AG09309 (cell line): ENCODE measurements around the gene CMSS1.
"Not testable (repeated sequence)": the region's sequence is repeated elsewhere in the genome, so short reads cannot be mapped to it uniquely, and the experiment has no call there.

Experiments used
- DNase-seq: peaks from one replicate; pipeline ENCODE4 v3.0.0-alpha.2; 2010; ENCODE audit warnings: low read depth
- H3K4me3 ChIP-seq: 2 replicates; pipeline ENCODE4 v1.5.1; 2011; ENCODE audit warnings: mild to moderate bottlenecking, low read depth, low read length, moderate library complexity; ENCODE audit not compliant: control insufficient read depth
- TF ChIP-seq, protein P1 (sequence below): IDR thresholded peaks from 2 replicates; pipeline ENCODE4 v1.5.1; 2011; ENCODE audit warnings: mild to moderate bottlenecking, low read depth, low read length, inconsistent platforms; ENCODE audit not compliant: insufficient read depth, control insufficient read depth; ENCODE audit errors: missing control alignments

Gene CMSS1

DNA sequence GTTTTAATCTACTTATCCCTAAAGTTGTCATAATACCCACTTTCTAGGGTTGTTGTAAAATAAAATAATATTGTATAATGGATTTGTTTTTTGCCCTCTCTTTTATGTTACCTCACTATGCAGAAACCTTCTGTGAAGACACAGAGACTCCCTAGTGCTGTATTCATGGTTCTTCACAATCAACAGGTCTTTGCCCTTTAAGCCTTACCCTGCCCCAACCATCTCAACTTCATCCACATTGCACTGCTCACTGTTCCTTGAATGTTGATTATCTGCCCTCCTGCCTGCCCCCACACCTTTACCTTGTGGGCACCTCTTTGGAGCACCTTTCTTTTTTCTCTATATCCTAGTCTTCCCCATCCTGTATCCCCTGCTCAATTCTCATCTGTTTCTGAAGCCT is 21.1 kb downstream of the CMSS1 start:
- no peak overlapping the region for H3K4me3 ChIP-seq
- TF ChIP-seq, protein P1, sequence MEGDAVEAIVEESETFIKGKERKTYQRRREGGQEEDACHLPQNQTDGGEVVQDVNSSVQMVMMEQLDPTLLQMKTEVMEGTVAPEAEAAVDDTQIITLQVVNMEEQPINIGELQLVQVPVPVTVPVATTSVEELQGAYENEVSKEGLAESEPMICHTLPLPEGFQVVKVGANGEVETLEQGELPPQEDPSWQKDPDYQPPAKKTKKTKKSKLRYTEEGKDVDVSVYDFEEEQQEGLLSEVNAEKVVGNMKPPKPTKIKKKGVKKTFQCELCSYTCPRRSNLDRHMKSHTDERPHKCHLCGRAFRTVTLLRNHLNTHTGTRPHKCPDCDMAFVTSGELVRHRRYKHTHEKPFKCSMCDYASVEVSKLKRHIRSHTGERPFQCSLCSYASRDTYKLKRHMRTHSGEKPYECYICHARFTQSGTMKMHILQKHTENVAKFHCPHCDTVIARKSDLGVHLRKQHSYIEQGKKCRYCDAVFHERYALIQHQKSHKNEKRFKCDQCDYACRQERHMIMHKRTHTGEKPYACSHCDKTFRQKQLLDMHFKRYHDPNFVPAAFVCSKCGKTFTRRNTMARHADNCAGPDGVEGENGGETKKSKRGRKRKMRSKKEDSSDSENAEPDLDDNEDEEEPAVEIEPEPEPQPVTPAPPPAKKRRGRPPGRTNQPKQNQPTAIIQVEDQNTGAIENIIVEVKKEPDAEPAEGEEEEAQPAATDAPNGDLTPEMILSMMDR, result no peak
- no peak for DNase-seq

DNA sequence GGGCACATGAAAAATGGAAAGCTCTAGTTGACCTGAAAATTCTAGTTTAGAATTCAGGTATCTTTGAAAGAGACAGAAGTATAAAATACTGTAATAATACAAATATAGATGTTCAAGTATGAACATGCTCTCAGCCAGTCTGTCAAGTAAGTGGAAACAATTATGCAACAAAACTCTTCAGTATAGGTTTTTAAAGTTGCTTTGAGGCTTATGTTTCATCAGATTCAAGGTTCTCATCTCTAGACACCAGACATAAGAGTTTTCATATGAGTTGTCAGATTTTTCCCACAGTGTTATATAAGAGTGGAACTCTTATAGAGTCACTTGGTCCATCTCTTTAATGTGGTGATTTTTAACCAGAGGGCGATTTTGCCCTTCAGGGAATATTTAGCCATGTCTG is 22.0 kb downstream of the CMSS1 start:
- no peak for DNase-seq
- TF ChIP-seq, protein P1, result no peak
- H3K4me3 ChIP-seq, result no peak overlapping the region

DNA sequence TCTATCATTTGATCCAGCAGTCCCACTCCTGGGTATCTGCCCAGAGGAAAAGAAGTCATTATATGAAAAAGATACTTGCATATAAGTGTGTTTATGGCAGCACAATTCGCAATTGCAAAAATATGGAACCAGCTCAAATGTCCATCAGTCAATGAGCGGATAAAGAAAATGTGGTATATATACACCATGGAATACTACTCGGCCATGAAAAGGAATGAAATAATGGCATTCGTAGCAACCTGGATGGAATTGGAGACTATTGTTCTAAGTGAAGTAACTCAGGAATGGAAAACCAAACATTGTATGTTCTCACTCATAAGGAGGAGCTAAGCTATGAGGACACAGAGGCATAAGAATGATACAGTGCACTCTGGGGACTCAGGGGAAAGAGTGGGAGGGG is 24.3 kb downstream of the CMSS1 start:
- DNase-seq, H3K4me3 ChIP-seq: not testable (repeated sequence)

DNA sequence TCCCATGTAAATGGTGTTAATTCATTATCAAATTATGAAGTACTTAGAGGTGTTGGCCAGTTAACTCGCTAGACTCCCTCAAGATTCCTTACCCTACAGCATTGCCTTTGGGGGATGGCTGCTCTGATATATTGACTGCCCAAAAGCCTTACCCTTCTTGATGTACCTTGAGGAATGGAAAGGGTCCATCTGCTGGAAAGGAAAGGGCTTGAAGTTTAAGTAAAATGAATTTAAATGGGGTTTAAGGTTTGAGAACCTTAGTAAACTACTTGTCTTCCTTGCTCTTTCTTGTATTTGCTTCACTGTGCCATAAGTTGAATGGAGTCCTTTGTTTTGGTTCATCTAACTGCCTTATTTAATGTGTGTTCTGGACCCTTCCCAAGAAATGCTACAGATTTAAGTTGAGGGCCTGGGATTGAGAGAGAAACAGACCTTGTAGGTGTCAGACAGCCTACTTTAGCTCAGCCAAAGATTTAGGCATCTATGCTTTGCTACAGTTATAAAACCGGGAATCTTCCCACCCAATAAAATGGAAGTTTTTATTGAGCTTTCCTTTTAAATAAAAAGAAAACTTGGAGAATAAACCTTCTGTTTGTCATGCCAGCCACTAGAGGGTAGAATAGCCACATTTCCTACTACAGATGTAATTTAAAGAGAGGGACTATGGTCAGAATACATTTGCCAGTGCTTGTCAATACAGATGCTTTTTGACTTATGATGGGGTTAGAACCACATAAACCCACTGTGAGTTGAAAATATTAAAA is 25.3 kb downstream of the CMSS1 start:
- TF ChIP-seq, protein P1, result peak; percentile 62
- peak; percentile 35 for DNase-seq
- no peak overlapping the region for H3K4me3 ChIP-seq

DNA sequence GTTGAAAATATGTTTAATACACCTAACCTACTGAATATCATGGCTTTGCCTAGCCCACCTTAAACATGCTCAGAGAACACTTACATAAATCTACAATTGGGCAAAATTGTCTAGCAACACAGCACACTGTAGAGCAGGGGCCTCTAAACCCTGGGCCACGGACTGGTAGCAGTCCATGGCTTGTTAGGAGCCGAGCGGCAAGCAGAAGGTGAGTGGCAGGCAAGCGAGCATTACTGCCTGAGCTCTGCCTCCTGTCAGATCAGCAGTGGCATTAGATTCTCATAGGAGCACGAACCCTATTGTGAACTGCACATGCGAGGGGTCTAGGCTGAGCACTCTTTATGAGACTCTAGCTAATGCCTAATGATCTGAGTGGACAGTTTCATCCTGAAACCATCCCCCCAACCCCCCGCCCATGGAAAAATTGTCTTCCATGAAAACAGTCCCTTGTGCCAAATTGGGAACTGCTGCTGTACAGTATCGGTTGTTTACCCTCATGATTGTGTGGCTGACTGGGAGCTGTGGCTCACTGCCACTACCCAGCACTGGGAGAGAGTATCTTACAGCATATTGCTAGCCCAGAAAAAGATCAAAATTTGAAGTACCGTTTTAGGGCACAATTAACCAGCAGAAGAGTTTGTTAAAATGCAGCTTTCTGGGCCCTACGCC is 26.1 kb downstream of the CMSS1 start:
- DNase-seq, result no peak
- TF ChIP-seq, protein P1, result no peak
- H3K4me3 ChIP-seq, result no peak overlapping the region

DNA sequence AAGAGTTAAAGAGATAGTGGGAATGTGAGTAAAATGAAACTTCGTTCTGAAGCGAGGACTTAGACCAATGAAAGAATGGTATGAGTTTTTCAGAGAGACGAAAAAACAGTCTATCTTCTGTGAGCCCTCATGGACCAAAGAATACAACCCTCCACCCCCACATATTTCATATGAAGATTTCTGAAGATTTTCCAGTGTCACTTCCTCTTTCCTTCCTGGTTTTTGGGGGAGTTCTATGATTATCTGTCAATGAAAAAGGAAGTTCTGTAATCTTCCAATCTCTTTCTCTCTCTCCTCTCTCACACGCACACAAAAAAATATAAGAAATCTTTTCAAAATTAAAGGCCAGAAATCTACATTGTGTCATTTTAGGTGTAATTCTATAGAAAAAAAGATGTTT is 27.7 kb downstream of the CMSS1 start:
- TF ChIP-seq, protein P1, result no peak
- DNase-seq, result no peak
- no peak overlapping the region for H3K4me3 ChIP-seq

DNA sequence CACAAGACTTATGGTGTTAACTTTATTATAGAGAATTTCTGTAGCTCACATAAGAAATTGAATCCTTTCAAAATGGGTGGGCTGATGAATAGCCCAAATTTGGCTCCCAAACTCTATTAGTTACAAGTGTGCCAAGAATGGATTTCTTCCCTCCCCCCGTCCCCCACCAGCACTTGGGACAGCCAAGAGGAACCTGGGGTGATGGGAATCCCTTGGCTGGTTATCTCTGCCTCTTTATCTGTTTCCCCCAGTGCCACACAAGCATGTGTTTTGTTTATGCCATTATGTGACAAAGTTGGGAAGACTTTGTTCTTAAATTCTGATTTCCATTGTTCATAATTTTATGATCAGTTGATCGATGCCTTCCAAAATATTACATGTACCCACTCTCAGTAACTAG is 28.3 kb downstream of the CMSS1 start:
- TF ChIP-seq, protein P1, result no peak
- DNase-seq, result no peak
- no peak overlapping the region for H3K4me3 ChIP-seq
